ENCODE measurements around the gene PFKFB3.
"Not testable (repeated sequence)": the region's sequence is repeated elsewhere in the genome, so short reads cannot be mapped to it uniquely, and the experiment has no call there.

Gene PFKFB3

DNA sequence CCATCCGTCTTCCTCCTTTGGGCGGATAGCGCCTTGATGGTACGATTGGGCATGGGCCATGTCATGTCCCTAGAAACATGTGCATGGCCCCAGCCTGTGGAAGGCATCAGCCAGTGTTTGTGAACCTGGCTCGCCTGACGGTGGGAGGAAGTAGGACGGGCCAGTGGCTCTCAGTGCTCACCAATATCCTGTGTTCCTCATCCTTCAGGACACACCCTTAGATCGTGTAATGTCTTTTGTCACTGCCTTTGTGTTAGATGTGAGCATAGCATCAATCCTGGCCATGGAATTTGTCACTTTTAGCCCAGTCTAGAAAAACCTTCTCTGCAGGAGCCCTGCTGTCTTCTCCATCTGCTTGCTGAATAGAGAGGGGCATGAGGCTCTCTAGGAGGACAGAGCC is 77.6 kb downstream of the PFKFB3 start:
- H3K9me3 ChIP-seq (ENCODE audit: low read length) = no peaks in the 10 kb centered on the region
- H3K4me2 ChIP-seq (ENCODE audit: low read length) = no peak overlapping the region
- H3K9me2 ChIP-seq (ENCODE audit: low read depth, low read length) = no peaks in the 10 kb centered on the region
- no peaks in the 10 kb centered on the region for H4K20me1 ChIP-seq (ENCODE audit: insufficient read depth, low read length)
- no peak overlapping the region for H3K4me3 ChIP-seq (ENCODE audit: low read depth, low read length, poor library complexity, severe bottlenecking)
- no peak overlapping the region for H3K27ac ChIP-seq (ENCODE audit: low read depth, low read length, poor library complexity, severe bottlenecking)
- H3K9ac ChIP-seq (ENCODE audit: low read length) = no peak overlapping the region
- H3K27me3 ChIP-seq (ENCODE audit: insufficient read depth, low read length) = no peaks in the 10 kb centered on the region
- H3K4me1 ChIP-seq (ENCODE audit: insufficient read depth, low read length, severe bottlenecking) = peaks cover 8% of the 10 kb centered on the region
- no peaks in the 10 kb centered on the region for H3K79me2 ChIP-seq (ENCODE audit: insufficient read depth, low read length)
- no peaks in the 10 kb centered on the region; the same call in 1 of the 2 replicates for H3K36me3 ChIP-seq (ENCODE audit: insufficient read depth, low read length)
- H2AFZ ChIP-seq (ENCODE audit: low read length) = no peak overlapping the region
- H3F3A ChIP-seq (ENCODE audit: insufficient read depth, low read length) = no peaks in the 10 kb centered on the region
- no peak for TF ChIP-seq CTCF (IDR thresholded peaks at IDR 0.05; ENCODE audit: low read length)
- TF ChIP-seq EZH2 (IDR thresholded peaks at IDR 0.05; ENCODE audit: borderline replicate concordance, low read length) = no peak

- no peaks in the 10 kb centered on the region for H3K9me2 ChIP-seq (ENCODE audit: low read depth, low read length)
- H2AFZ ChIP-seq (ENCODE audit: low read length) = no peak overlapping the region
- H3K36me3 ChIP-seq (ENCODE audit: insufficient read depth, low read length) = no peaks in the 10 kb centered on the region; the same call in 1 of the 2 replicates
- H3K4me2 ChIP-seq (ENCODE audit: low read length) = no peak overlapping the region
- H3K4me3 ChIP-seq (ENCODE audit: low read depth, low read length, poor library complexity, severe bottlenecking) = no peak overlapping the region
- H3K79me2 ChIP-seq (ENCODE audit: insufficient read depth, low read length) = no peaks in the 10 kb centered on the region
- no peaks in the 10 kb centered on the region for H3K4me1 ChIP-seq (ENCODE audit: insufficient read depth, low read length, severe bottlenecking)
- H3K9ac ChIP-seq (ENCODE audit: low read length) = no peak overlapping the region
- no peaks in the 10 kb centered on the region for H3K9me3 ChIP-seq (ENCODE audit: low read length)
- no peaks in the 10 kb centered on the region for H3F3A ChIP-seq (ENCODE audit: insufficient read depth, low read length)
- no peak overlapping the region for H3K27ac ChIP-seq (ENCODE audit: low read depth, low read length, poor library complexity, severe bottlenecking)
- no peaks in the 10 kb centered on the region for H4K20me1 ChIP-seq (ENCODE audit: insufficient read depth, low read length)
- no peaks in the 10 kb centered on the region for H3K27me3 ChIP-seq (ENCODE audit: insufficient read depth, low read length)
- TF ChIP-seq CTCF (IDR thresholded peaks at IDR 0.05; ENCODE audit: low read length) (no peak), EZH2 (IDR thresholded peaks at IDR 0.05; ENCODE audit: borderline replicate concordance, low read length) (no peak)
Measured at GRCh38 chr10:6282454-6282958, 79.8 kb downstream of the PFKFB3 start.

- Histone ChIP-seq H2AFZ (ENCODE audit: low read length) (no peak overlapping the region), H3F3A (ENCODE audit: insufficient read depth, low read length) (no peaks in the 10 kb centered on the region), H3K9me2 (ENCODE audit: low read depth, low read length) (no peaks in the 10 kb centered on the region), H3K9me3 (ENCODE audit: low read length) (no peaks in the 10 kb centered on the region), H4K20me1 (ENCODE audit: insufficient read depth, low read length) (no peaks in the 10 kb centered on the region), H3K4me2 (ENCODE audit: low read length) (no peak overlapping the region), H3K79me2 (ENCODE audit: insufficient read depth, low read length) (no peaks in the 10 kb centered on the region), H3K36me3 (ENCODE audit: insufficient read depth, low read length) (no peaks in the 10 kb centered on the region; the same call in 1 of the 2 replicates), H3K27me3 (ENCODE audit: insufficient read depth, low read length) (no peaks in the 10 kb centered on the region), H3K27ac (ENCODE audit: low read depth, low read length, poor library complexity, severe bottlenecking) (no peak overlapping the region), H3K9ac (ENCODE audit: low read length) (no peak overlapping the region), H3K4me3 (ENCODE audit: low read depth, low read length, poor library complexity, severe bottlenecking) (no peak overlapping the region), H3K4me1 (ENCODE audit: insufficient read depth, low read length, severe bottlenecking) (no peaks in the 10 kb centered on the region)
- no peak for TF ChIP-seq EZH2 (IDR thresholded peaks at IDR 0.05; ENCODE audit: borderline replicate concordance, low read length)
- no peak for TF ChIP-seq CTCF (IDR thresholded peaks at IDR 0.05; ENCODE audit: low read length)
Measured at GRCh38 chr10:6283655-6284054, 80.9 kb downstream of the PFKFB3 start.

GRCh38 chr10:6290621-6291020 is 87.9 kb downstream of the PFKFB3 start:
- H3K9me3 ChIP-seq (ENCODE audit: low read length); H3K9me2 ChIP-seq (ENCODE audit: low read depth, low read length); H3K4me3 ChIP-seq (ENCODE audit: low read depth, low read length, poor library complexity, severe bottlenecking); H3K9ac ChIP-seq (ENCODE audit: low read length); H3K79me2 ChIP-seq (ENCODE audit: insufficient read depth, low read length); H4K20me1 ChIP-seq (ENCODE audit: insufficient read depth, low read length); H2AFZ ChIP-seq (ENCODE audit: low read length); H3K27me3 ChIP-seq (ENCODE audit: insufficient read depth, low read length); H3K27ac ChIP-seq (ENCODE audit: low read depth, low read length, poor library complexity, severe bottlenecking); H3K36me3 ChIP-seq (ENCODE audit: insufficient read depth, low read length); H3F3A ChIP-seq (ENCODE audit: insufficient read depth, low read length); H3K4me2 ChIP-seq (ENCODE audit: low read length): not testable (repeated sequence)
- H3K4me1 ChIP-seq (ENCODE audit: insufficient read depth, low read length, severe bottlenecking) = peaks cover 17% of the 10 kb centered on the region
